GM23248 (cell line): ENCODE measurements around the gene MFRP.

Experiments
- EZH2 ChIP-seq: fragments of 200-600 bp; sonication (generic); IDR thresholded peaks from 2 replicates; pipeline ENCODE4 v1.6.1; 2018; ENCODE audit warnings: antibody characterized with exemption, mild to moderate bottlenecking; ENCODE audit not compliant: insufficient read depth, poor library complexity, severe bottlenecking
- EZH2phosphoT487 ChIP-seq: fragments of 200-600 bp; sonication (generic); IDR thresholded peaks from 2 replicates; pipeline ENCODE4 v1.6.1; 2018; ENCODE audit warnings: antibody characterized with exemption, moderate library complexity, mild to moderate bottlenecking, low read depth; ENCODE audit not compliant: insufficient read depth

- TF ChIP-seq EZH2 (no peak), EZH2phosphoT487 (no peak)
Observed at GRCh38 chr11:119342362-119343130, 4.0 kb downstream of the MFRP start.
